Thymus (tissue), 11 donors: ENCODE data around the gene SSRP1. TPM values are rescaled to one million over a fixed set of nuclear protein-coding genes. Genes with fewer than 3 reads are reported as not detected.
"Not testable (repeated sequence)": the region's sequence is repeated elsewhere in the genome, so short reads cannot be mapped to it uniquely, and the experiment has no call there.

Experiments used
- DNase-seq, 9 donors: peaks; one replicate each; pipeline ENCODE4 v3.0.0-alpha.2; 2013; ENCODE audit warnings: low spot score in 9 of 9, low read depth in 6 of 9, missing footprints in 1 of 9
- H3K27ac ChIP-seq, 2 donors: one replicate each; pipeline ENCODE4 v1.5.1; 2013; ENCODE audit warnings: control low read depth in 1 of 2, low read depth in 1 of 2, low read length in 1 of 2, mild to moderate bottlenecking in 1 of 2, moderate library complexity in 1 of 2
- H3K27me3 ChIP-seq, 2 donors: one replicate each; pipeline ENCODE4 v1.5.1; 2013; ENCODE audit warnings: low read length in 1 of 2; ENCODE audit not compliant: control insufficient read depth in 2 of 2, insufficient read depth in 1 of 2
- H3K36me3 ChIP-seq, 2 donors: one replicate each; pipeline ENCODE4 v1.5.1; 2013; ENCODE audit warnings: low read length in 1 of 2, mild to moderate bottlenecking in 1 of 2, moderate library complexity in 1 of 2; ENCODE audit not compliant: control insufficient read depth in 2 of 2, insufficient read depth in 2 of 2
- H3K4me1 ChIP-seq, 2 donors: one replicate each; pipeline ENCODE4 v1.5.1; 2013; ENCODE audit warnings: low read length in 2 of 2; ENCODE audit not compliant: control insufficient read depth in 2 of 2, insufficient read depth in 2 of 2
- H3K4me3 ChIP-seq, 2 donors: one replicate each; pipeline ENCODE4 v1.5.1; 2013; ENCODE audit warnings: low read length in 2 of 2, control low read depth in 1 of 2, mild to moderate bottlenecking in 1 of 2
- H3K9me3 ChIP-seq, 2 donors: one replicate each; pipeline ENCODE4 v1.5.1; 2013; ENCODE audit warnings: low read length in 1 of 2, mild to moderate bottlenecking in 1 of 2; ENCODE audit not compliant: control insufficient read depth in 2 of 2, insufficient read depth in 1 of 2
- WGBS: extraction: QIAGEN DNeasy Blood & Tissue Kit; methylation state at CpG from one replicate; pipeline ENCODE4 v1.1.7; 2013; 5-methylcytosine and 5-hydroxymethylcytosine counted together
- polyA plus RNA-seq: library from polyadenylated mRNA; stranded (reverse); fragments of 200-250 nt; gene quantifications from one replicate; pipeline ENCODE4 v1.2.3, GENCODE V29; 2013
- total RNA-seq: library from RNA; stranded (reverse); fragments of 120-200 nt; gene quantifications from one replicate; pipeline ENCODE4 v1.2.4, GENCODE V29; 2013
- donor health status: healthy.

SSRP1 gene
- total and polyA plus RNA-seq, 2 donors = 48.8 to 110 TPM

DNA sequence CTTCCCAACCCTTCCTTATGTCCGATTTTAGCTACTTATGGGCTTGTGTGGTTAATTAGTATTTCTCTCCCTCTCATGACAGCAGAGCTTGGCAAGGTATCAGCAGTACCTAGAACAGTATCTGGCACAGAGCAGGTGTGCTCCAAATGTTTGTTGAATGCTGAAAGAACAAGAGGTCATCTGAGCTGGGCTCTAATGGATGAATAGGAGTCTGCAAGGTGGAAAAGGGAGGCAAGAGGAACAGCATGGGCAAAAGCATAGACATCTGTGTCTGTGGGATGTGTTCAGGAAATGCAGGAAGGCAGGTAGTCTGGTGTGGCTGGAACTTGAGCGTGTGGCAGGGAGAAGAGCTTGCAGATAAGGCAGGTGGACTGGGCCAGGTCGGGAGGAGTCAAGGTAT, 26.2 kb upstream of the SSRP1 start:
- 72% methylated on average over 3 of the region's 3 CpGs for WGBS
- H3K4me1 ChIP-seq = no peaks in the 10 kb centered on the region
- no peaks in the 10 kb centered on the region for H3K9me3 ChIP-seq
- no peak overlapping the region for H3K27ac ChIP-seq
- no peaks in the 10 kb centered on the region for H3K27me3 ChIP-seq
- H3K36me3 ChIP-seq = no peaks in the 10 kb centered on the region
- no peak overlapping the region for H3K4me3 ChIP-seq
- DNase-seq = no peak

DNA sequence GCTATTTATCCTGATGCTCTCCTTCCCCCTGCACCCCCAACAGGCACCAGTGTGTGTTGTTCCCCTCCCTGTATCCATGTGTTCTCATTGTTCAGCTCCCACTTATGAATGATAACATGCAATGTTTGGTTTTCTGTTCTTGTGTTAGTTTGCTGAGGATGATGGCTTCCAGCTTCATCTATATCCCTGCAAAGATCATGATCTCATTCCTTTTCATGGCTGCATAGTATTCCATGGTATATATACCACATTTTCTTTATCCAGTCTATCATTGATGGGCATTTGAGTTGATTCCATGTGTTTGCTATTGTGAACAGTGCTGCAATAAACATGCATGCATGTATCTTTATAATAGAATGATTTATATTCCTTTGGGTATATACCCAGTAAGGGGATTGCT, 25.7 kb upstream of the SSRP1 start:
- DNase-seq, H3K4me1 ChIP-seq, H3K36me3 ChIP-seq, H3K27ac ChIP-seq, H3K4me3 ChIP-seq, H3K27me3 ChIP-seq, H3K9me3 ChIP-seq: not testable (repeated sequence)

DNA sequence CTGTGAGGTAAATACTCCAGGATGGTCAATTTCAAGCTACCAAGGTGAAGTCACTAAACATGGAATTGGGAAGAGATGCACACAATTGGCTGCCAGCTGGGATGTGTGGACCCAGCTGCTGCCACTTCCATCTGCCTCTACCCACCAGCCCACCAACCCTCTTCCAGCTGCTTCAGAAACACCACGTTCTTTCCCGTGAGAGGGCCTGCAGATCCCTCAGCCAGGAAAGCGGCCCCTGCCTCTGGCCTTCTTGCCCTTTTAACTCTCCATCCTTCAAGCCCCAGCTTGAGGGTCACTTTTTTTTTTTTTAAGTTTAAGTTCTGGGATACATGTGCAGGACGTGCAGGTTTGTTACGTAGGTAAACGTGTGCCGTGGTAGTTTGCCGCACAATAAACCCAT, 25.3 kb upstream of the SSRP1 start:
- H3K36me3 ChIP-seq = no peaks in the 10 kb centered on the region
- no peaks in the 10 kb centered on the region for H3K4me1 ChIP-seq
- no peaks in the 10 kb centered on the region for H3K9me3 ChIP-seq
- H3K27ac ChIP-seq = no peak overlapping the region
- DNase-seq = no peak
- WGBS = 98% methylated on average over 8 of the region's 8 CpGs
- no peaks in the 10 kb centered on the region for H3K27me3 ChIP-seq
- H3K4me3 ChIP-seq = no peak overlapping the region

DNA sequence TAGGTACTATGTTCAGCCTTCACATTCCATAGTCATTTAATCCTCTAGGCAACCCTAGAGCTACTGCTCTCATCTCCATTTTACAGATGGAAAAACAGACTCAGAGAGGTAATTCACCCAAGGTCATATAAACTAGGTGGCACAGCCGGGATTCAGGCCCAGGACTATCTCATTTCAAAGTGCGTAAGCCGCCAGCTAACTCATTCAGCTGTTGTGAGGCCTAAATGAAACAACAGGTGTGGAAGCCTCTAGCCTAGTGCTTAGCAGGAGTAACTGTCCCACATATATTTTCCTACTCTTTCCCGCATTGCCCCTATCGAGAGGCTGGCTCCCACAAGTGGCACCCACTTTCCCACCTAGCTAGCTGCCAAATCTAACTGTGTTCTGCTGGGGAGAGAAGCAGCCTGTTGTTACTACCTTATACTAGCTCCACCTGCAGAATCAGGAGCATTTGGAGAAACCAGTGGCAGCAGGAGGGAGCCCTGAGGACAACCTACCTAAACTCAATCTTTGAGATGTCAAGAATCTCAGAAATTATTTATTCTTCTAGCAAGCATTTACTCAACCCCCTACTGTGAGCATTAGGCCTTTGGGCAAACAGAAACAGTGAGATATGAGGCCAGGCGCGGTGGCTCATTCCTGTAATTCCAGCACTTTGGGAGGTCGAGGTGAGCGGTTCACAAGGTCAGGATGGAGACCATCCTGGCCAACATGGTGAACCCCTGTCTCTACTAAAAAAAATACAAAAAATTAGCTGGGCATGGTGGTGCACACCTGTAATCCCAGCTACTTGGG, 24.4 kb upstream of the SSRP1 start:
- WGBS = 96% methylated on average over 9 of the region's 9 CpGs
- no peak overlapping the region for H3K4me3 ChIP-seq
- DNase-seq = no peak

DNA sequence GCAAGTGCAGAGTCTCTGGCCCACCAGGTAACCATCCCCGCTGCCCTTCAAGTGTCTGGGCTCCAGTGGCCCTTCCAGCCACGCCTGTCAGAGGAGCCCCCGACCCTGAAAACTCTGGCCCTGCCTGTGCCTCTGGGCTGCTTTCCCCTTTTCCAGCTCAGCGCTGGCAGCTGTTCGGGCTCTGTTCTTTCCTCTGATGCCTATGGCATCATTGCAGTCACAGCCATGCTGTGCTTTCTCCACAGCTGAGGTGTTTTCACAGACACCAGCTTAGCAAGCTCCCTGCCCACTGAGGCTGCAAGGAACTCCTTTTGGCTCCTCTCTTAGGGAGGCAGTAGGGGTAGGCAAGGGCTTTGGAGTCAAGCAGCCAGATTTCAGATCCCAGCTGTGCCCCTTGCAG, 23.7 kb upstream of the SSRP1 start:
- Histone ChIP-seq H3K4me3 (no peak overlapping the region), H3K36me3 (no peaks in the 10 kb centered on the region), H3K27ac (no peak overlapping the region), H3K4me1 (no peaks in the 10 kb centered on the region), H3K9me3 (no peaks in the 10 kb centered on the region), H3K27me3 (peaks cover 0 to 3% of the 10 kb centered on the region in 2 donors)
- no peak for DNase-seq
- WGBS = 96% methylated on average over 5 of the region's 5 CpGs

More for the DNA sequence above, 24.4 kb upstream of the SSRP1 start:
- Histone ChIP-seq H3K4me1 (no peaks in the 10 kb centered on the region), H3K9me3 (no peaks in the 10 kb centered on the region), H3K36me3 (no peaks in the 10 kb centered on the region), H3K27ac (no peak overlapping the region), H3K27me3 (no peaks in the 10 kb centered on the region)

DNA sequence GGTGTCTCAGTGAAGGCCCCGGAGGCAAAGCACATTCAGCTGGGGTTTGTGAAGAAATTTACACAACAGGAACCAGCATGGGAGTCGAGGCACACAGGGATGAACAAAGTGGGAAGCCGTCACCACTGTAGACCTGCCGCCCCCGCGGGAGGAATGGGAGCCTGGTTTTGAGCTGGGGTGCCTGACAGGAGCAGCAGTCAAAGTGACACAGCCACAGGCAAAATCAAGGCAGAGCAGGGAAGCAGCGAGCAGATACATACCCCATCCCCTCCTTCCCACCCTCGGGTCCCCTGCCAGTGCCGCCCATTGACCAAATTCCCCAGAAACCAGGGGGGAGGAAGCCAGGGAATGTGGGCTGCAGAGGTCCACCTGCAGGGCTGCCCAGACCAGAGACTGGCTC, 23.3 kb upstream of the SSRP1 start:
- H3K9me3 ChIP-seq = no peaks in the 10 kb centered on the region
- no peaks in the 10 kb centered on the region for H3K36me3 ChIP-seq
- H3K27ac ChIP-seq = no peak overlapping the region
- WGBS = 93% methylated on average over 9 of the region's 9 CpGs
- H3K27me3 ChIP-seq = peaks cover 0 to 3% of the 10 kb centered on the region in 2 donors
- no peak for DNase-seq
- H3K4me1 ChIP-seq = no peaks in the 10 kb centered on the region
- H3K4me3 ChIP-seq = no peak overlapping the region

DNA sequence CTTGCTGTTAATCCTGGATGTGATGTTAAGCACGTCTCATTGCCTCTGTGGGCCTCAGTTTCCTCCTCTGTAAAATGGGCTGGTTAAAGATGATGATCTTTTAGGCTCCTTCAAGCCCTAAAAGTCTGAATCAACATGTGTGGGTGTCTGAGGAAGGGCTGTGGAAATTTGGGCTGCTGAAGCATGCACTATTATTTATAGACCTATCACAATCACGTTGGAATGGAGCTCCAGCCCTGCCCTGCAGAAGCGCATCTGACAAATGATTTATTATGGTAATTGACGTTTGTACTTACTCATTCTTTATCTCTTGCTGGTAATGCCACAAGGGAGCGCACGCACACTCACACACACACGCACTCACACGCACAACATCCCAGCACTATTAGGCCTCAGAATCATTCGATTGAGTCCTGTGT, 22.9 kb upstream of the SSRP1 start:
- no peaks in the 10 kb centered on the region for H3K4me1 ChIP-seq

DNA sequence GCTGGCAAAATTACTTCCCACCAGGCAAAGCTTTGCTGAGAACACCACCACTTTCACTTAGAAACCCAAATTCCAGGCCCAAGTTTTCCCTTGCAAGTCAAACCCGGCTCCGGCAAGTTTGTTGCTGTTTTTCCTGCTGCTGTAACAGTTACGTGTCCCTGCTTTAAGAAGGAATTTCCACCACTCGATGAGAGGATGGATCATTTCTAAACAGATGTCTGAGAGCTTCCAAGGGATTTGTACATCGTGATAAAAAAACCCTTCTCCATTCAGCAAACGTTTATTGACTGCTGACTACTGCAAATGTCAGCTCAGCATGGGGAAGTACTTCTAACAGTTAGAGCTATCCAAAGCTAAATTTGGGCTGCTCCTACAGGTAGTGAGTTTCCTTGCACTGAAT, 22.2 kb upstream of the SSRP1 start:
- Histone ChIP-seq H3K9me3 (no peaks in the 10 kb centered on the region), H3K27ac (no peak overlapping the region), H3K4me3 (no peak overlapping the region), H3K27me3 (peaks cover 0 to 3% of the 10 kb centered on the region in 2 donors), H3K36me3 (no peaks in the 10 kb centered on the region), H3K4me1 (no peaks in the 10 kb centered on the region)
- DNase-seq = no peak
- 68% methylated on average over 6 of the region's 6 CpGs for WGBS

More for the DNA sequence above, 22.9 kb upstream of the SSRP1 start:
- WGBS = 91% methylated on average over 9 of the region's 9 CpGs
- Histone ChIP-seq H3K27me3 (peaks cover 0 to 3% of the 10 kb centered on the region in 2 donors), H3K9me3 (no peaks in the 10 kb centered on the region), H3K4me3 (no peak overlapping the region), H3K36me3 (no peaks in the 10 kb centered on the region), H3K27ac (no peak overlapping the region)
- no peak for DNase-seq

DNA sequence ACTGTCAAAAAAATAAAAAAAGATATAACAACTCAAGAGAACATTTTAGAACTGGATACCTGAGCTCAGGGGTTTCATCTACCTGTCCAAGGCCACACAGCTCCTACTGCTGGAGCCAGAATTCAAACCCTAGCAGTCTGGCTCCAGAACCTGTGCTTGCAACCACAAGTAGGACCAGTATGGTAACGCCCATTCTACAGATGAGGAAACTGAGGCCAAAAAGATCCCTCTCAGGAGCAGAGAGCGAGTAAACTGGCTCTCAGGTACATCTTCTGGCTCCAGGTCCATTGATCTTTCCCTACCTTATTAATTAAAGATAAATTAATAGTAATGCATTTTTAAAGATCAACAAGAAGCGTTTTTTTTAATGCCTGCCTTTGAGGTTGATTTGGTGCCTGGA, 21.6 kb upstream of the SSRP1 start:
- no peak for DNase-seq
- Histone ChIP-seq H3K4me3 (no peak overlapping the region), H3K4me1 (no peaks in the 10 kb centered on the region), H3K27me3 (peaks cover 0 to 3% of the 10 kb centered on the region in 2 donors), H3K27ac (no peak overlapping the region), H3K9me3 (no peaks in the 10 kb centered on the region), H3K36me3 (no peaks in the 10 kb centered on the region)
- 98% methylated on average over 3 of the region's 3 CpGs for WGBS
